B cell (primary cell): ENCODE measurements around the gene FAM131B. TPM values are rescaled to one million over a fixed set of nuclear protein-coding genes. Genes with fewer than 3 reads are reported as not detected.
"Not testable (repeated sequence)": the region's sequence is repeated elsewhere in the genome, so short reads cannot be mapped to it uniquely, and the experiment has no call there.

Source experiments
- ATAC-seq: fragments of 200-7000 bp; cut with Tn5 transposase; one replicate; pipeline ENCODE4 v1.10.0; 2021; ENCODE audit warnings: low read depth, mild to moderate bottlenecking, moderate number of reproducible peaks, moderate library complexity
- CTCF ChIA-PET: fragments of 350-600 bp; sonication (Branson Sonifier 250); formaldehyde crosslinking; loops from one replicate; lab custom pipeline; 2021; ENCODE audit warnings: antibody characterized with exemption, inconsistent platforms; lab: Charles Lee
- POLR2A ChIA-PET: fragments of 350-600 bp; sonication (Branson Sonifier 250); formaldehyde crosslinking; loops from one replicate; lab custom pipeline; 2021; ENCODE audit warnings: antibody characterized with exemption; lab: Charles Lee
- DNase-seq: peaks from one replicate; pipeline ENCODE4 v3.0.0; 2013
- H2AFZ ChIP-seq: 2 replicates; pipeline ENCODE4 v1.6.1; 2012; ENCODE audit warnings: mild to moderate bottlenecking, low read depth, low read length; ENCODE audit not compliant: insufficient read depth, poor library complexity, severe bottlenecking
- H3K27ac ChIP-seq, 2 donors: 1 replicate in 1 of 2; 2 replicates in 1 of 2; pipeline ENCODE4 v1.5.1; 2012 to 2013; ENCODE audit warnings: low read length in 2 of 2, mild to moderate bottlenecking in 2 of 2, moderate library complexity in 1 of 2
- H3K27me3 ChIP-seq, 4 experiments: fragments of 200-600 bp in 1 of 4; sonication (generic) in 1 of 4; replicated peaks in 1 of 4; 1 replicate in 2 of 4; 2 replicates in 2 of 4; pipeline versions ENCODE4 v1.6.1 to v1.7.0; 2013 to 2016; ENCODE audit warnings: low read length in 3 of 4, mild to moderate bottlenecking in 2 of 4, mixed read lengths in 1 of 4, moderate library complexity in 1 of 4; ENCODE audit not compliant: insufficient read depth in 4 of 4, control insufficient read depth in 3 of 4; ENCODE audit errors: control extremely low read depth in 1 of 4
- H3K36me3 ChIP-seq, 2 experiments: replicated peaks in 1 of 2; 1 replicate in 1 of 2; 2 replicates in 1 of 2; pipeline versions ENCODE4 v1.6.1 to v1.7.1; 2013; ENCODE audit warnings: low read length in 1 of 2; ENCODE audit not compliant: insufficient read depth in 2 of 2, control insufficient read depth in 1 of 2; ENCODE audit errors: control extremely low read depth in 1 of 2, extremely low read depth in 1 of 2
- H3K4me1 ChIP-seq, 2 donors: fragments of 200-600 bp in 1 of 2; sonication (generic) in 1 of 2; 1 replicate in 1 of 2; 2 replicates in 1 of 2; pipeline versions ENCODE4 v1.5.1 to v1.6.1; 2013 to 2017; ENCODE audit warnings: low read length in 2 of 2; ENCODE audit not compliant: control insufficient read depth in 2 of 2, insufficient read depth in 2 of 2
- H3K4me2 ChIP-seq: replicated peaks from 2 replicates; pipeline ENCODE3; 2012; ENCODE audit warnings: mild to moderate bottlenecking, low read depth, low read length; ENCODE audit not compliant: poor library complexity, severe bottlenecking
- H3K4me3 ChIP-seq, 5 experiments: fragments of 200-600 bp in 1 of 5; sonication (generic) in 1 of 5; 1 replicate in 3 of 5; 2 replicates in 2 of 5; pipeline versions ENCODE4 v1.5.1 to v1.7.0; 2011 to 2016; ENCODE audit warnings: low read length in 4 of 5, mild to moderate bottlenecking in 4 of 5, low read depth in 2 of 5, control low read depth in 1 of 5, moderate library complexity in 1 of 5; ENCODE audit not compliant: insufficient read depth in 1 of 5; ENCODE audit errors: control extremely low read depth in 1 of 5, extremely low read depth in 1 of 5
- H3K79me2 ChIP-seq: fragments of 200-600 bp; sonication (generic); one replicate; pipeline ENCODE4 v1.6.0; 2016; ENCODE audit warnings: low read length; ENCODE audit not compliant: control insufficient read depth, insufficient read depth
- H3K9ac ChIP-seq: fragments of 200-600 bp; sonication (generic); 2 replicates; pipeline ENCODE4 v1.6.1; 2017; ENCODE audit warnings: mild to moderate bottlenecking, low read length, moderate library complexity
- H3K9me3 ChIP-seq, 3 donors: one replicate each; pipeline versions ENCODE4 v1.6.1 to v1.7.1; 2013; ENCODE audit warnings: low read length in 2 of 3; ENCODE audit not compliant: control insufficient read depth in 2 of 3, insufficient read depth in 1 of 3; ENCODE audit errors: control extremely low read depth in 1 of 3
- H4K20me1 ChIP-seq: 2 replicates; pipeline ENCODE4 v1.6.0; 2012; ENCODE audit warnings: mild to moderate bottlenecking, low read length; ENCODE audit not compliant: insufficient read depth, control insufficient read depth, poor library complexity, severe bottlenecking
- H3K27ac Mint-ChIP-seq: one replicate; pipeline ENCODE4 v1.8.0; 2021; ENCODE audit warnings: mixed read lengths
- H3K27me3 Mint-ChIP-seq: one replicate; pipeline ENCODE4 v1.8.0; 2021; ENCODE audit warnings: mixed read lengths
- H3K4me1 Mint-ChIP-seq: one replicate; pipeline ENCODE4 v1.8.0; 2021; ENCODE audit warnings: mixed read lengths
- H3K4me3 Mint-ChIP-seq: one replicate; pipeline ENCODE4 v1.8.0; 2021; ENCODE audit warnings: mixed read lengths
- H3K9me3 Mint-ChIP-seq: one replicate; pipeline ENCODE4 v1.8.0; 2022; ENCODE audit warnings: mixed read lengths; ENCODE audit not compliant: insufficient read depth
- EZH2 ChIP-seq: IDR thresholded peaks from 2 replicates; pipeline ENCODE4 v1.6.1; 2012; ENCODE audit warnings: borderline replicate concordance, low read depth, mild to moderate bottlenecking, moderate library complexity, low read length; ENCODE audit not compliant: insufficient read depth, poor library complexity, severe bottlenecking
- WGBS: methylation state at CpG from one replicate; pipeline ENCODE4 v1.1.5; 2013; ENCODE audit warnings: missing lambda C conversion rate; ENCODE audit not compliant: insufficient coverage; 5-methylcytosine and 5-hydroxymethylcytosine counted together
- intact Hi-C: fragments of 100-400 bp; cut with micrococcal nuclease; formaldehyde crosslinking; loops from one replicate; pipeline ENCODE4 v1.10.0; 2022
- polyA plus RNA-seq: library from polyadenylated mRNA; depleted of rRNA; stranded (reverse); fragments of >200 nt; gene quantifications from 2 replicates; pipeline ENCODE4 v1.2.3, GENCODE V29; 2012
- total RNA-seq, 2 donors: library from RNA; stranded (reverse); fragments of 120-200 nt in 1 of 2; gene quantifications; 1 replicate in 1 of 2; 2 replicates in 1 of 2; pipeline versions ENCODE4 v1.2.3 to v1.2.4, GENCODE V29; 2013 to 2022
- TF ChIP-seq, protein P1 (sequence below): fragments of 200-600 bp; IDR thresholded peaks from one replicate; pipeline ENCODE4 v1.8.0; 2022; ENCODE audit warnings: antibody characterized with exemption, mild to moderate bottlenecking

The FAM131B gene
- total and polyA plus RNA-seq, 2 donors (not counting 1 experiment from before 2014, with no cell fraction given), result 0.05 TPM; not detected in 1

DNA sequence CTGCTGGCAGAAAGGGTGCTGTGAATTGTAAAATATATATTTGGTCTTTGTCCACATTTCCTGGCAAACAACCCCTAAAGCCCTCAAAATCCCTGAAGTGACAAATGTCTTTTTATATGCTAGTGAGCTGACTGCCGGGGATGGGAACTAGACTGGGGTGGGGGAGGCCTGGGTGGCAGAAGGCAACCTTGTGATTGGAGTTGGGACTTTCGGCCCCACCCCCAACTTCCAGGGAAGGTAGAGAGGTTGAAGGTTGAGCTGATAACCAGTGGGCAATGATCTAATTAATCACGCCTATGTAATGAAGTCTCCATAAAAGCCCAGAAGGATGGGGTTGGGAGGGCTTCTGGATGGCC is 43.5 kb upstream of the FAM131B start:
- Histone ChIP-seq H2AFZ (no peak overlapping the region), H3K4me1 (peaks cover 24 to 29% of the 10 kb centered on the region in 2 donors), H3K9me3 (no peaks in the 10 kb centered on the region), H3K79me2 (no peaks in the 10 kb centered on the region), H3K27ac (no peak overlapping the region), H3K9ac (no peak overlapping the region), H4K20me1 (no peaks in the 10 kb centered on the region), H3K36me3 (no peaks in the 10 kb centered on the region), H3K4me3 (no peak overlapping the region), H3K27me3 (peaks cover 0 to 18% (median 8%) of the 10 kb centered on the region in 4 experiments), H3K4me2 (no peak overlapping the region)
- Mint-ChIP-seq H3K9me3 (no peaks in the 10 kb centered on the region), H3K4me3 (no peak overlapping the region), H3K27ac (no peak overlapping the region), H3K4me1 (peaks cover 29% of the 10 kb centered on the region), H3K27me3 (peaks cover 15% of the 10 kb centered on the region)
- ChIA-PET POLR2A (no interaction called here), CTCF (interaction anchor here (1.7 to 3.0 kb wide), 4 partner anchors 10 to 191 kb away, joined by 4 to 23 read pairs (median 10); no protein-coding TSS in a partner anchor)
- DNase-seq (no peak), ATAC-seq (no peak)
- TF ChIP-seq EZH2, result no peak
- TF ChIP-seq, protein P1, sequence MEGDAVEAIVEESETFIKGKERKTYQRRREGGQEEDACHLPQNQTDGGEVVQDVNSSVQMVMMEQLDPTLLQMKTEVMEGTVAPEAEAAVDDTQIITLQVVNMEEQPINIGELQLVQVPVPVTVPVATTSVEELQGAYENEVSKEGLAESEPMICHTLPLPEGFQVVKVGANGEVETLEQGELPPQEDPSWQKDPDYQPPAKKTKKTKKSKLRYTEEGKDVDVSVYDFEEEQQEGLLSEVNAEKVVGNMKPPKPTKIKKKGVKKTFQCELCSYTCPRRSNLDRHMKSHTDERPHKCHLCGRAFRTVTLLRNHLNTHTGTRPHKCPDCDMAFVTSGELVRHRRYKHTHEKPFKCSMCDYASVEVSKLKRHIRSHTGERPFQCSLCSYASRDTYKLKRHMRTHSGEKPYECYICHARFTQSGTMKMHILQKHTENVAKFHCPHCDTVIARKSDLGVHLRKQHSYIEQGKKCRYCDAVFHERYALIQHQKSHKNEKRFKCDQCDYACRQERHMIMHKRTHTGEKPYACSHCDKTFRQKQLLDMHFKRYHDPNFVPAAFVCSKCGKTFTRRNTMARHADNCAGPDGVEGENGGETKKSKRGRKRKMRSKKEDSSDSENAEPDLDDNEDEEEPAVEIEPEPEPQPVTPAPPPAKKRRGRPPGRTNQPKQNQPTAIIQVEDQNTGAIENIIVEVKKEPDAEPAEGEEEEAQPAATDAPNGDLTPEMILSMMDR, result no peak
- 80% methylated on average over 3 of the region's 3 CpGs for WGBS
- intact Hi-C loops, result no loop called here

DNA sequence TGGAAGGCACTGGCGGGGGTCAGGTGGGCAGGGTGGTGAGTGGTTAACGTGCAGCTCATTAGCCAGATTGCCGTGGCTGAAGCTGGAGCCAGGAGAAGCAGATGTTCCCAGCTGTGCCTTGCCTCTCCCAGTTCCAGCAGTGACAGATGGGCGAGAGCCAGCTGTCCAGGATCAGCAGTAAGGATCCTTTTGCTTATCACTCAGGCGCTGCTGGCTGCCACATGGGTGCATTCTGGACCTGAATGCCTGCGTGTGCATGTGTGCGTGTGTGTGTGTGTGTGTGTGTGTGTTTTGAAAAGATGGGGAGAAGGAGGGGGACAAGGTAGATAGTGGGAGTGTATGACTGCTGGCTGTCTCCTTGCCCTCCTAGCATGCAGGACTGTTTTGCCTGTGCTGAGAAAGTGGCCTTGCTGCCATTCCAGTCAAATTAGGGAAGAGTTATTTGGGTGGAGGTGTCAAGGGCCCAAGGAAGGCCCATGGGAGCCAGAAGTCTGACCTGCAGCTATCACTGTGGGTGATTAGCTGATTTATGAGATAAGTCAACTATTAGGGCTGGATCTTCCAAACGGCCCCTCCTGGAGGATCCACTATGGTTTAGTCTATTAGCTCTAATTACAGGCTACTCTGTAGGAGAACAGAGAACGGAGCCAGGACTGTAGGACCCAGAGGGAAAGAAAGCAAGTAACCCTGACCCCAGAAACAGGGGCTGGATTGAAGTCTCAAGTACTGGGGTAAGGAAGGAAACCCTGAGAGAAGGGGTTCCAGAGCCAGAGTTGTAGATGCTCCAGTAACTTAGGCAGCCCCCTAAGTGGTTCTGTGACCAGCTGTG is 42.9 kb upstream of the FAM131B start:
- POLR2A ChIA-PET, result no interaction called here
- Histone ChIP-seq H3K4me2 (no peak overlapping the region), H3K79me2 (no peaks in the 10 kb centered on the region), H3K4me3 (no peak overlapping the region), H3K9me3 (no peaks in the 10 kb centered on the region), H2AFZ (no peak overlapping the region), H3K27me3 (peaks cover 0 to 15% (median 6%) of the 10 kb centered on the region in 4 experiments), H3K4me1 (peaks cover 20 to 25% of the 10 kb centered on the region in 2 donors), H4K20me1 (no peaks in the 10 kb centered on the region), H3K27ac (no peak overlapping the region), H3K9ac (no peak overlapping the region), H3K36me3 (no peaks in the 10 kb centered on the region)
- WGBS, result 88% methylated on average over 8 of the region's 9 CpGs
- no peaks in the 10 kb centered on the region for H3K9me3 Mint-ChIP-seq
- H3K27ac Mint-ChIP-seq, result no peak overlapping the region
- H3K4me3 Mint-ChIP-seq, result no peak overlapping the region
- TF ChIP-seq, protein P1, result no peak
- intact Hi-C loops, result no loop called here
- DNase-seq (no peak), ATAC-seq (no peak)
- peaks cover 25% of the 10 kb centered on the region for H3K4me1 Mint-ChIP-seq
- peaks cover 11% of the 10 kb centered on the region for H3K27me3 Mint-ChIP-seq
- CTCF ChIA-PET, result interaction anchor here (0.8 to 2.8 kb wide), 5 partner anchors 10 to 190 kb away, joined by 3 to 16 read pairs (median 4); no protein-coding TSS in a partner anchor

DNA sequence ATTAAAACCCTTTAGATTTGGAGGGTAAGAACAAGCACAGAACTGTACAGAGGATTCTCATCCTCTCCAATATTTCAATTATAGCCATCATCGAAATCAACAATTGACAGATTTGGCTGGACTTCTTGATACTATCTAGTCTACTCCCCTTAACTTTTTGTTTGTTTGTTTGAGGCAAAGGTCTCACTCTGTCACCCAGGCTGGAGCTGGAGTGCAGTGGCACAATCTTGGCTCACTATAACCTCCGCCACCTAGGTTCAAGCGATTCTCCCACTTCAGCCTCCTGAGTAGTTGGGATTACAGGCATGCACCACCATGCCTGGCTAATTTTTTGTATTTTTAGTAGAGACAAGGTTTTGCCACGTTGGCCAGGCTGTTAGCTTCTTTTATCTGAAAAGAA is 39.7 kb upstream of the FAM131B start:
- POLR2A ChIA-PET, H3K27me3 ChIP-seq, H2AFZ ChIP-seq, H3K4me1 ChIP-seq, H3K4me2 ChIP-seq, H3K27ac ChIP-seq, H3K4me1 Mint-ChIP-seq, H3K36me3 ChIP-seq, H3K9me3 ChIP-seq, H3K79me2 ChIP-seq, DNase-seq, H3K9me3 Mint-ChIP-seq, H3K4me3 ChIP-seq, H3K9ac ChIP-seq, H3K27me3 Mint-ChIP-seq, intact Hi-C loops, H4K20me1 ChIP-seq, H3K27ac Mint-ChIP-seq, ATAC-seq, H3K4me3 Mint-ChIP-seq: not testable (repeated sequence)
- no CpG with 5 or more reads among the region's 4 CpGs for WGBS
- CTCF ChIA-PET, result interaction anchor here (1.0 to 2.0 kb wide), 3 partner anchors 14 to 162 kb away, joined by 4 to 5 read pairs (median 4); no protein-coding TSS in a partner anchor
